Measurements from ENCODE around the gene S100A8.

Gene S100A8

DNA sequence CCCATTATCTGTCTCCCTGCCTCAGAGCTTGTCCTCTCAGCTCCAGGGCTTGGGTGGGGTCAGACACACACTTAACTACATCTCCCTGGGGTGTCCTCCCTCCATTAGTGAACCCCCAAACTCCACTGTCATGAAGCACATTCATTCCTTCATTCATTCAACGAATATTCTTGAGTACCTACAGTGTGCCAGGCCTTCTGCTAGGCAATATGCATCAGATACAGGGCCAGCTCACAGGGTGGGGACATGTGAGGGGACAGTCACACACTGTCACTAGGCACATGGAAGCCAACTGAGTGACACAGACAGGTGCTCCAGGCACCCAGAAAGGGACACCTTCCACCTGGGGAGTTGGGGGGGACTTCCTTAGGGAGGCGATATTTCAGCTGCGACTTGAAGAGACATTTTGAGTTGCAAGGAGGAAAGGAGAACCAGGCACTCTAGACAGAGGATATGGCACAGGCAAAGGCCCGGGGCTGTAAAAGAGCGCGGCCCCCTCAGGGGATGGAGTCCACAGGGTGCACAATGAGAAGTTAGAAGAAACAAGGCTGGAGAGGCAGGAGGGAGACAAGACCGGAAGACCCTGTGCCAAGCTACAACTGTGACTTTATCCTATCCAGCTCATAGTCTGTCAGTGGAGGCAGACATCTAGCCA, 8.7 kb upstream of the S100A8 start:
- TF ChIP-seq, protein P1, sequence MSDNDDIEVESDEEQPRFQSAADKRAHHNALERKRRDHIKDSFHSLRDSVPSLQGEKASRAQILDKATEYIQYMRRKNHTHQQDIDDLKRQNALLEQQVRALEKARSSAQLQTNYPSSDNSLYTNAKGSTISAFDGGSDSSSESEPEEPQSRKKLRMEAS (IDR thresholded peaks at IDR 0.05; ENCODE audit: low read depth, low read length) = no peak
- TF ChIP-seq, protein P2, sequence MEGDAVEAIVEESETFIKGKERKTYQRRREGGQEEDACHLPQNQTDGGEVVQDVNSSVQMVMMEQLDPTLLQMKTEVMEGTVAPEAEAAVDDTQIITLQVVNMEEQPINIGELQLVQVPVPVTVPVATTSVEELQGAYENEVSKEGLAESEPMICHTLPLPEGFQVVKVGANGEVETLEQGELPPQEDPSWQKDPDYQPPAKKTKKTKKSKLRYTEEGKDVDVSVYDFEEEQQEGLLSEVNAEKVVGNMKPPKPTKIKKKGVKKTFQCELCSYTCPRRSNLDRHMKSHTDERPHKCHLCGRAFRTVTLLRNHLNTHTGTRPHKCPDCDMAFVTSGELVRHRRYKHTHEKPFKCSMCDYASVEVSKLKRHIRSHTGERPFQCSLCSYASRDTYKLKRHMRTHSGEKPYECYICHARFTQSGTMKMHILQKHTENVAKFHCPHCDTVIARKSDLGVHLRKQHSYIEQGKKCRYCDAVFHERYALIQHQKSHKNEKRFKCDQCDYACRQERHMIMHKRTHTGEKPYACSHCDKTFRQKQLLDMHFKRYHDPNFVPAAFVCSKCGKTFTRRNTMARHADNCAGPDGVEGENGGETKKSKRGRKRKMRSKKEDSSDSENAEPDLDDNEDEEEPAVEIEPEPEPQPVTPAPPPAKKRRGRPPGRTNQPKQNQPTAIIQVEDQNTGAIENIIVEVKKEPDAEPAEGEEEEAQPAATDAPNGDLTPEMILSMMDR (IDR thresholded peaks at IDR 0.05; ENCODE audit: low read depth, low read length) = no peak
- TF ChIP-seq POLR2A (IDR thresholded peaks at IDR 0.05; ENCODE audit: extremely low read depth, insufficient read length) (no peak), MYC (IDR thresholded peaks at IDR 0.05; ENCODE audit: low read depth, low read length) (no peak)
- H3K4me3 ChIP-seq (ENCODE audit: low read depth, low read length) = no peak overlapping the region
- DNase-seq (ENCODE audit: low read depth) = no peak

DNA sequence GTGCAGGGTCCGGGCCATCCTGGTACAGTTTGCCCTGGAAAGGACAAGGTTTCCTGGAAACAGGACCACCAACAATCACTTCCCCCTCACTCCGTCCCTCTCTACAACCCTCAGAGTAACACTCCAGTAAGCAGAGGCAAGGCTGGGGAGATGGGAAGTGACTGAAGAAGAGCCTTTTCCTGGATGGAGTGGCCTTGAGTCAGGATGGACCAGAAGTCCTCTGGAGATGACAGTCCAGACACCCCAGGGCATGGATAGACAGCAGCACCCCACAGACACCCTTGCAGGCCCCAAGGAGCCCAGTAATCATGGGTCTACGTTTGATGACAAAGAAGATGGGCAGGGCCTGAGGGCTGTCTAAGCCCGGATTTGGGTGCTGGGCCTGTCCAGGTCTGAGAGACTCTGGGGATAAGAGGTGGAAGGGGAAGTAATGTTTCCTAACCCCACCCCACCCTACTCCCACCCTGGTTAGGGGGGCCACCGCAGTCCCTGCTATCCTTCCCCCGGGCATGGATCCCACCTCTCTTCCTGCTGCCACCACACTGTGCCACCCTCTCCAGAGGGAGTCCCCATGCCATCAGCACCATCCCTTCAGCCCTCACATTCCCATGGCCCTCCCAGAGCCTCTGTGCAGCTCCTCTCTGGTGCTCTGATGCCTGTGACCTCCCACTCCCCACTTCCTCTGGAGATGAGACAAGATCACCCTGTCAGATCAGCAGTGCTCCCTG, 7.2 kb upstream of the S100A8 start:
- no peak overlapping the region for H3K4me3 ChIP-seq (ENCODE audit: low read depth, low read length)
- no peak for TF ChIP-seq POLR2A (IDR thresholded peaks at IDR 0.05; ENCODE audit: extremely low read depth, insufficient read length)
- TF ChIP-seq, protein P1 (IDR thresholded peaks at IDR 0.05; ENCODE audit: low read depth, low read length) = no peak
- TF ChIP-seq MYC (IDR thresholded peaks at IDR 0.05; ENCODE audit: low read depth, low read length) = no peak
- TF ChIP-seq, protein P2 (IDR thresholded peaks at IDR 0.05; ENCODE audit: low read depth, low read length) = no peak
- no peak for DNase-seq (ENCODE audit: low read depth)

DNA sequence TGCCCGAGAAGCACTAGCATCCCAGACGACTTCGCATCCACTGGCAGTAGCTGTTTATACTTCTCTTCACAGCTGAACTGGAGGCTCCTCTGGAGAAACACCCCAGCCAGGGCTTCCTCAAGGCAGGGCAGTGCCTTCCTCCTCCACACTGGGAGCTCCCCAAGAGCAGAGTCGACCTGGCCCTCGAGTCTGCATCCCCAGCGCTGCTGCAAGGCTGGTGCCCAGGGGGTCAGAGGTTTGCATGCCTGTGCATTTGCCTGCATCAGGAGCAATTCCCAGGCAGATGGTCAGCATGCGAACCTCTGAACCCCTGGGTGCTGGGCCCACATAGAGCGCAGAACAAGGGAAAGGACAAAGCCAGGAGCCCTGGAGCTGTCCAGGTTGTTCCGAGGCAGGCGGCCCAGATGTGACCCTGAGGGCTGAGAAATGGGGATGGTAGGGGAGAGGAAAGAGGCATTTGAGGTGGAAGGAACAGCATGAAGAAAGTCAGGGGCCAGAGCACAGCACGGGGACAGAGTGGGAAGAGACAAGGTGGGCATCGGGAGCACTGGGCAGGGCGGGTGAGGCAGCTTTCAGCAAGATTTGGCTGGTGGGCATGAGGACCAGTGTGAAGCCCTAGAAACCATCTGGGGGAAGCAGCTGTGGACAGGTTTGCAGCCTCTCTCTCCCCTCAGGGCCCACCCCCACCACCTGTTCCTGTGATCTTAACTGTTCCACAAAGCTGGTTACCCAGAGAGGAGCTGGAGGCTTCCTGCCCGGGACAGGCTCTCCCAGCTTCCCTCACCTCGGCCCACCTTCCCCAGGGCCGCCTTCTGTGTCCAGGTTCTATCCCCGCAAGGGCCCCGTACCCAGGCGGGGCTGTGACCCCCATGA, 6.4 kb upstream of the S100A8 start:
- TF ChIP-seq POLR2A (IDR thresholded peaks at IDR 0.05; ENCODE audit: extremely low read depth, insufficient read length) (no peak), MYC (IDR thresholded peaks at IDR 0.05; ENCODE audit: low read depth, low read length) (no peak)
- TF ChIP-seq, protein P2 (IDR thresholded peaks at IDR 0.05; ENCODE audit: low read depth, low read length) = no peak
- TF ChIP-seq, protein P1 (IDR thresholded peaks at IDR 0.05; ENCODE audit: low read depth, low read length) = no peak
- no peak for DNase-seq (ENCODE audit: low read depth)
- no peak overlapping the region for H3K4me3 ChIP-seq (ENCODE audit: low read depth, low read length)

DNA sequence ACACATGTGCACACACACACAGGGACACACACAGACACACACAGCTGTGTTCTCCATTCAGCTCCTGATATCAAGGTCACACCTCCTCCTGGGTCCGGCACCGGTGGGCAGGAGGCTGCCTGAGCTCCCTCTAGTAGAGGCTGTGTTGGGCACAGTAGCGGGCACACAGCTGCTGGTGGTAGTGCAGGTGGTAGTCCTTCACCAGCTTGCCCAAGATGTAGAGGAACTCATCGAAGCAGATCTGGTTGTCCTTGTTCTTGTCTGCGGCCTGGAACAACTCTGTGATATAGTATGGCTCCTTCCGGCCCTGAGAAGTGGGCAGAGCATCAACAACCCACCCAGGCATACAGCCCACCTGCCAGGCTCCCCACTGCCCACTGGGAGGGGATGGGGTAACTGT, 5.6 kb upstream of the S100A8 start:
- TF ChIP-seq, protein P2 (IDR thresholded peaks at IDR 0.05; ENCODE audit: low read depth, low read length) = no peak
- no peak for TF ChIP-seq POLR2A (IDR thresholded peaks at IDR 0.05; ENCODE audit: extremely low read depth, insufficient read length)
- TF ChIP-seq MYC (IDR thresholded peaks at IDR 0.05; ENCODE audit: low read depth, low read length) = no peak
- TF ChIP-seq, protein P1 (IDR thresholded peaks at IDR 0.05; ENCODE audit: low read depth, low read length) = no peak
- no peak overlapping the region for H3K4me3 ChIP-seq (ENCODE audit: low read depth, low read length)
- no peak for DNase-seq (ENCODE audit: low read depth)

DNA sequence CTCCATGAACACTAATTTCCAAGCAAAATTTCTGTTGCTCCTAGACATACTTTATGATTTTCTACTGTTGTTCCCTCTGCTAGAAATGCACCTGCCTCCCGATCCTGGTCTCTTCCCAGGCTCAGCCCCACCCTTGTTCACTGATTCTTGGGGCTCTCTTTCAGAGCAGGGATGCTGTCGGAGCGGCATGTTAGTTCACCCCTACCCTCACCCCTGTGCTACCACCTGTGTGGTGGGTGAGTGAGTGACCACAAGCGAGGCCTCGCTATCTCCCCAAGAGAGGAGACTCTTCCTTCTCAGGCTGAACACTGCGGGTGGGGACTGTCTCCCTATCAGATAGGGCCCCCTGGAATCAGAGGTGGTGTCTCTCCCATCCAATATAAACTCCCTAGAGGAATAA, 4.9 kb upstream of the S100A8 start:
- TF ChIP-seq MYC (IDR thresholded peaks at IDR 0.05; ENCODE audit: low read depth, low read length) = no peak
- TF ChIP-seq POLR2A (IDR thresholded peaks at IDR 0.05; ENCODE audit: extremely low read depth, insufficient read length) = no peak
- TF ChIP-seq, protein P2 (IDR thresholded peaks at IDR 0.05; ENCODE audit: low read depth, low read length) = no peak
- TF ChIP-seq, protein P1 (IDR thresholded peaks at IDR 0.05; ENCODE audit: low read depth, low read length) = no peak
- DNase-seq (ENCODE audit: low read depth) = no peak
- H3K4me3 ChIP-seq (ENCODE audit: low read depth, low read length) = no peak overlapping the region

Data from NB4 (cell line).